Measurements from ENCODE around the gene PERCC1.

PERCC1 gene

DNA sequence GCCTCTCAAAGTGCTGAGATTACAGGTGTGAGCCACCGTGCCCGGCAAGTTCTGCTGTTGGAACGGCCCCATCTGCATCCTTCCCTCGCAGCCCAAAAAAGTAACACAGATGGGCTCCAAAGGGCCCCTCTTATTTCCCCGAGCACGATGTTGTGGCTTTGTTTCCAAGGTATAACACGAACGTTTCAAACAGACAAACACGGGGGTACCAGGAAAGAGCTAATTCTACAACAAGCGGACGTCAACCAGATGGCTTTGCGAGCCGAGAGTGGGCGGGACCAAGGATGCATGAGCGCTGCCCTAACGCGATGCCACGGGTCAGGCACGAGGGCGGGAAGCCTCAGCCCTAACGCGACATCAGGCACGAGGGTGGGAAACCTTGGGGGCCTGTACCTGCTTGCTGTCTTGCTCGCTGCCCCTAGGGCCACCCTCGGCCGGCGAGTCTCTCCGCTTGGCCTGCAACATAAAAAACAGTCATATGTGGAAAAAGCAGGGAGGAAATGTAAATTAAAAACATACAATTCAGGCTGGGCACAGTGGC is 40.6 kb upstream of the PERCC1 start:
- no peak for DNase-seq (ENCODE audit: low spot score)
- TF ChIP-seq, protein P1, sequence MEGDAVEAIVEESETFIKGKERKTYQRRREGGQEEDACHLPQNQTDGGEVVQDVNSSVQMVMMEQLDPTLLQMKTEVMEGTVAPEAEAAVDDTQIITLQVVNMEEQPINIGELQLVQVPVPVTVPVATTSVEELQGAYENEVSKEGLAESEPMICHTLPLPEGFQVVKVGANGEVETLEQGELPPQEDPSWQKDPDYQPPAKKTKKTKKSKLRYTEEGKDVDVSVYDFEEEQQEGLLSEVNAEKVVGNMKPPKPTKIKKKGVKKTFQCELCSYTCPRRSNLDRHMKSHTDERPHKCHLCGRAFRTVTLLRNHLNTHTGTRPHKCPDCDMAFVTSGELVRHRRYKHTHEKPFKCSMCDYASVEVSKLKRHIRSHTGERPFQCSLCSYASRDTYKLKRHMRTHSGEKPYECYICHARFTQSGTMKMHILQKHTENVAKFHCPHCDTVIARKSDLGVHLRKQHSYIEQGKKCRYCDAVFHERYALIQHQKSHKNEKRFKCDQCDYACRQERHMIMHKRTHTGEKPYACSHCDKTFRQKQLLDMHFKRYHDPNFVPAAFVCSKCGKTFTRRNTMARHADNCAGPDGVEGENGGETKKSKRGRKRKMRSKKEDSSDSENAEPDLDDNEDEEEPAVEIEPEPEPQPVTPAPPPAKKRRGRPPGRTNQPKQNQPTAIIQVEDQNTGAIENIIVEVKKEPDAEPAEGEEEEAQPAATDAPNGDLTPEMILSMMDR (conservative IDR thresholded peaks at IDR 0.05; ENCODE audit: low read depth) = no peak
- POLR2A ChIA-PET (ENCODE audit: low non-redundant PET) = no interaction called here
- CTCF ChIA-PET = no interaction called here
- H3K27ac ChIP-seq = no peak overlapping the region

DNA sequence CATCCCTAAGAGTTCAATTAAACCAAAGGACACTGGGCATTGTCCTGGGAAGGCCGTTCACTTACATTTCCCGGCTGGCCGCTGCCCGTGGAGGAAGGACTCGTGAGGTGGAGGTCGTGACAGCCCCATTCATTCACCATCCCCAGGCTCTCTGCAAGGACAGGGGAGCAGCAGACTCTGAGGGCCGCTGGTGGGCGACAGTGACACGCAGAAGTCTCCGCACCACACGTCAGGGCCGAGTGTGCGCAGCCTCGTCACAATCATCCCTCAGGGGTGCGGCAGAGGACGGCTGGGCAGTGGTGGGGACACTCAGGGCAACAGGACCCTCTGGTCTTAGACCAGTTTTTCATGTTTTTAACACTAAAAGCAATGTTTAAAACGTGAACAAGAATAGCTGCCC is 38.1 kb upstream of the PERCC1 start:
- TF ChIP-seq, protein P1 (conservative IDR thresholded peaks at IDR 0.05; ENCODE audit: low read depth) = no peak
- no peak for DNase-seq (ENCODE audit: low spot score)
- no peak overlapping the region for H3K27ac ChIP-seq
- ChIA-PET POLR2A (ENCODE audit: low non-redundant PET) (no interaction called here), CTCF (no interaction called here)

DNA sequence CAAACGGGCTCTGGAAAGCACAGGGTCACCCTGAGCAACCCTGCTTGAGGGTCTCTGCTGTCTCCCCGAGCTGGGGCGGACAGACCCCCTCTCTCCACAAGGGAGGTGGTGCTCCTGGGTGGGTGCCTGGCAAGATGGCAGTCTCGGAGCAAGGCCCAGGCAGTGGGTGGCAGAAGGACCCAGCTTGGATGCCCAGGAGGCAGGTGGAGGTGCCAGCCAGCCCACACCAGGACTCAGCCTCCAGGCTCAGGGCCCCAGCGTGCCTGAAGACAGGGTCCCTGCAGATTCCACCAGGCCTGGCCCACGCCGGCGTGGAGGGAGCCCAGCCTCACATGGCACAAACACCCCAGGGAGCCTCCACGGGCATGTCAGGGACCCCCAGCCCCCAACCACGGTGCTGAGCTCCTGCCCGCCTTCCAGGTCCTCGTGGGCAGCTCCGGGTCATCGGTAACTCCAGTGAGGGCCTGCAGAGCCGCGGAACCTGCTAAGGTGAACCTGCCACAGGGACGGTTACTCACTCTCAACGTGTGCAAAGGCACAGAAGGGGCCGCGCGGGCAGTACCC is 37.2 kb upstream of the PERCC1 start:
- TF ChIP-seq, protein P1 (conservative IDR thresholded peaks at IDR 0.05; ENCODE audit: low read depth) = no peak
- CTCF ChIA-PET = no interaction called here
- no peak for DNase-seq (ENCODE audit: low spot score)
- POLR2A ChIA-PET (ENCODE audit: low non-redundant PET) = no interaction called here
- no peak overlapping the region for H3K27ac ChIP-seq

DNA sequence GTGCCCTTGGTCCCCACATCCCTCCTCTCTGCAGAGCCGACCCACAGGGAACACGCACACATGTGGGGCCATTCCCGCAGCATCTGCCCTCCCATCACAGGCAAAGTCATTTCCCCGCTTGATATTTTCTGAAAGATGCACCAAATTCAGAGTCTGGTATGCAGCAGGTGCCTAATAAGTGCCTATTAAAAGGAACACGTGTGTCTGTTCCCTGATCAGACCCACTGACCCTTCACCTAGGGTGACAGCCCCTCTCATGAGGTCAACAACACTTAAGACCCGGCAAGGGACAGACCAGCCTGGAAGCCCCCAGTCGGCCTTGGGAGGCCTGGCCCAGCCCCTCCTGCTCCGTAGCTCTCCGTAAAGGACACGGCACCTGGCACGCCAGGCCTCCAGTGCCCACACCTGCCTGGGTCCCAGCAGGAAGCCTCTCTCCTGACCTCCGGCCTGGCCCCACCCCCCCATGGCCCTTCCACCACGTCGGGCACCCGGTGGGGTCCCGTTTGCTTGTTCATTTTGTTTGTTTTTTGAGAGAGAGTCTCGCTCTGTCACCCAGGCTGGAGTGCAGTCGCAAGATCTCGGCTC is 36.4 kb upstream of the PERCC1 start:
- H3K27ac ChIP-seq = no peak overlapping the region
- TF ChIP-seq, protein P1 (conservative IDR thresholded peaks at IDR 0.05; ENCODE audit: low read depth) = no peak
- ChIA-PET POLR2A (ENCODE audit: low non-redundant PET) (no interaction called here), CTCF (no interaction called here)
- DNase-seq (ENCODE audit: low spot score) = no peak

DNA sequence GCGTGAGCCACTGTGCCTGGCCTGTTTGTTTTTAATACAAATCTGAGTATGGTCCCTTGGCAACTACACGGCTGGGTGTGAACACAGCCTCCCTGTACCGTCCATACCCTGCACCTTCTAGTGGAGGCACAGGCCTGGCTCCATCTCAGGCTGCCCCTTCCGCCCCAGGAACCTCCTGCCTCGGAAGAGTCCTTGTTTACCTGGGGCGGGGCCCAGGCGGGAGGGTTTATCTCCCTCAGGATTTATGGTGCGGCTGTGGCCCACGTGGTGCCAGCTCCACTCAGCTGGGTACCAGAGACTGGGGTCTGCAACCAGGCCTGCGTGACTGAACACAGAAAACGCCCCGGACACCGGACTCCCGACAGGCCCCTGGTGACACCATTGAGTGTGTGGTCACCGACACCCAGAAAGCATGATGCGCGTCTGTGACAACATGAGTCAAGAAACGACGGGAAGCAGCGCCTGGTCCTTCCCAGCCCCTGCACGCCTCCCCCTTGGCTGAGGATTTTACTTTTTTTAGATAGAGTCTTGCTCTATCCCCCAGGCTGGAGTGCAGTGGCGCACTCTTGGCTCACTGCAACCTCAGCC is 35.3 kb upstream of the PERCC1 start:
- ChIA-PET CTCF (interaction anchor here (0.6 kb wide), 1 partner anchor 9 kb away, joined by 4 read pairs; no protein-coding TSS in a partner anchor), POLR2A (ENCODE audit: low non-redundant PET) (no interaction called here)
- DNase-seq (ENCODE audit: low spot score) = no peak
- H3K27ac ChIP-seq = no peak overlapping the region
- TF ChIP-seq, protein P1 (conservative IDR thresholded peaks at IDR 0.05; ENCODE audit: low read depth) = no peak

DNA sequence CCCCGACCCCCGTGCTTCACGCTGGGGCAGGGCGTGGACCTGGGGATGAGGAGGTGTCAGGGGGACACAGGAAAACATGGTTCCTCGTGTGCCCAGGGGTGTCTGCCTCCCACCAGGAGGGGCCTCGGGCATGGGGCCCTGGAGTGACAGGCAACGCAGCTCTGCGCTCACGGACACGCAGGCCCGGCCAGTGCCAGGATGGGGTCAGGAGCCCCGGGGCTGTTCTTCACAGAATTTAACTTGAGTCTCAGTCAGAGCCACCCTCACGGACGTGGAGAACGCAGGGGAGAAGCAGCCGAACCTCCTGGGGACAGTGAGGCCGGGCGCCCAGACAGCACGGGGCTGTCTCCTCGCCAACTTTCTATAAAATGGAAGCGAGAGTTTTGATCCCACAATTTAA is 33.1 kb upstream of the PERCC1 start:
- TF ChIP-seq, protein P1 (conservative IDR thresholded peaks at IDR 0.05; ENCODE audit: low read depth) = no peak
- no peak overlapping the region for H3K27ac ChIP-seq
- ChIA-PET CTCF (no interaction called here), POLR2A (ENCODE audit: low non-redundant PET) (no interaction called here)
- DNase-seq (ENCODE audit: low spot score) = no peak
